ENCODE data around the gene AOAH.

- no peak for TF ChIP-seq CTCF (IDR thresholded peaks at IDR 0.05; ENCODE audit: borderline replicate concordance, extremely low read depth, low read length, poor library complexity, severe bottlenecking)
- TF ChIP-seq EZH2 (IDR thresholded peaks at IDR 0.05; ENCODE audit: borderline replicate concordance, low read depth, low read length, severe bottlenecking) = no peak
Measured at GRCh38 chr7:36531951-36532350, 192.3 kb downstream of the AOAH start.

Measured in DND-41 (cell line).